ENCODE data around the gene ARVCF.
A peak's percentile ranks its signal among the peaks of the same experiment; 100 is the strongest.

ARVCF gene

GRCh38 chr22:20015187-20015625, 1.4 kb downstream of the ARVCF start:
- DNase-seq, result no peak

- DNase-seq, result no peak
Measured at GRCh38 chr22:20014526-20015186, 2.0 kb downstream of the ARVCF start.

- peak; percentile 21 for DNase-seq
Measured at GRCh38 chr22:20013382-20013871, 3.2 kb downstream of the ARVCF start.

GRCh38 chr22:20012741-20013331, 3.8 kb downstream of the ARVCF start:
- no peak for DNase-seq

- no peak for DNase-seq
Measured at GRCh38 chr22:20011993-20012740, 4.5 kb downstream of the ARVCF start.

- no peak for DNase-seq
Measured at GRCh38 chr22:20011123-20011992, 5.3 kb downstream of the ARVCF start.

GRCh38 chr22:20010307-20011122, 6.1 kb downstream of the ARVCF start:
- no peak for DNase-seq

- no peak for DNase-seq
Measured at GRCh38 chr22:20009582-20010306, 6.9 kb downstream of the ARVCF start.

- DNase-seq, result no peak
Measured at GRCh38 chr22:20009018-20009491, 7.6 kb downstream of the ARVCF start.

GRCh38 chr22:20008221-20008995, 8.2 kb downstream of the ARVCF start:
- no peak for DNase-seq

GRCh38 chr22:20004464-20004863, 12.2 kb downstream of the ARVCF start:
- DNase-seq, result no peak

- DNase-seq, result no peak
Measured at GRCh38 chr22:20003304-20003703, 13.3 kb downstream of the ARVCF start.

- no peak for DNase-seq
Measured at GRCh38 chr22:20002636-20003035, 14.0 kb downstream of the ARVCF start.

GRCh38 chr22:20002128-20002527, 14.5 kb downstream of the ARVCF start:
- DNase-seq, result no peak

GRCh38 chr22:20001082-20001638, 15.5 kb downstream of the ARVCF start:
- no peak for DNase-seq

GRCh38 chr22:20000246-20001081, 16.2 kb downstream of the ARVCF start:
- DNase-seq, result no peak

- DNase-seq, result no peak
Measured at GRCh38 chr22:19998991-19999820, 17.4 kb downstream of the ARVCF start.

Data from CD4-positive, alpha-beta T cell treated with Interleukin-12 subunit alpha and Interleukin-12 subunit beta, for 1 hour (primary cell).